Right lobe of liver (tissue), 4 donors: ENCODE measurements around the gene LRRC46.

Source experiments
- CTCF ChIP-seq, 4 donors: fragments of 200-600 bp in 3 of 4; fragments of 450-650 bp in 1 of 4; IDR thresholded peaks; one replicate each; pipeline versions ENCODE4 v1.5.1 to v1.8.0; 2016 to 2022; ENCODE audit warnings: antibody characterized with exemption in 4 of 4, mild to moderate bottlenecking in 2 of 4
- POLR2A ChIP-seq: fragments of 450-650 bp; IDR thresholded peaks from one replicate; pipeline ENCODE4 v1.6.1; 2017; ENCODE audit warnings: antibody characterized with exemption, mild to moderate bottlenecking
- donor health status: DM: no; HTN: no; CAD: no.
- donor health status: DM: no; HTN: no; CAD: no.
- donor health status: DM: no; HTN: yes; CAD: no.

- no peak for TF ChIP-seq CTCF (IDR thresholded peaks at IDR 0.05)
- no peak for TF ChIP-seq POLR2A
Observed at GRCh38 chr17:47801906-47802305, 29.6 kb upstream of the LRRC46 start.
